ENCODE results near the gene RPL22.

- TF ChIP-seq CREB5 (CRISPR knock-in tag; IDR thresholded peaks at IDR 0.05; ENCODE audit: low read depth) (no peak), SNAI2 (CRISPR knock-in tag; IDR thresholded peaks at IDR 0.05) (no peak)
Measured at GRCh38 chr1:6170116-6170741, 29.2 kb downstream of the RPL22 start.
